GM12801 (cell line): ENCODE measurements around the gene RAB29.

ENCODE experiments used
- TF ChIP-seq, protein P1 (sequence below): IDR thresholded peaks from one replicate; pipeline ENCODE4 v1.5.1; 2011; ENCODE audit warnings: control low read depth; ENCODE audit not compliant: insufficient read length; ENCODE audit errors: extremely low read depth

Gene RAB29

GRCh38 chr1:205803986-205804385 lies 28.7 kb upstream of the RAB29 start:
- TF ChIP-seq, protein P1, sequence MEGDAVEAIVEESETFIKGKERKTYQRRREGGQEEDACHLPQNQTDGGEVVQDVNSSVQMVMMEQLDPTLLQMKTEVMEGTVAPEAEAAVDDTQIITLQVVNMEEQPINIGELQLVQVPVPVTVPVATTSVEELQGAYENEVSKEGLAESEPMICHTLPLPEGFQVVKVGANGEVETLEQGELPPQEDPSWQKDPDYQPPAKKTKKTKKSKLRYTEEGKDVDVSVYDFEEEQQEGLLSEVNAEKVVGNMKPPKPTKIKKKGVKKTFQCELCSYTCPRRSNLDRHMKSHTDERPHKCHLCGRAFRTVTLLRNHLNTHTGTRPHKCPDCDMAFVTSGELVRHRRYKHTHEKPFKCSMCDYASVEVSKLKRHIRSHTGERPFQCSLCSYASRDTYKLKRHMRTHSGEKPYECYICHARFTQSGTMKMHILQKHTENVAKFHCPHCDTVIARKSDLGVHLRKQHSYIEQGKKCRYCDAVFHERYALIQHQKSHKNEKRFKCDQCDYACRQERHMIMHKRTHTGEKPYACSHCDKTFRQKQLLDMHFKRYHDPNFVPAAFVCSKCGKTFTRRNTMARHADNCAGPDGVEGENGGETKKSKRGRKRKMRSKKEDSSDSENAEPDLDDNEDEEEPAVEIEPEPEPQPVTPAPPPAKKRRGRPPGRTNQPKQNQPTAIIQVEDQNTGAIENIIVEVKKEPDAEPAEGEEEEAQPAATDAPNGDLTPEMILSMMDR = no peak

DNA sequence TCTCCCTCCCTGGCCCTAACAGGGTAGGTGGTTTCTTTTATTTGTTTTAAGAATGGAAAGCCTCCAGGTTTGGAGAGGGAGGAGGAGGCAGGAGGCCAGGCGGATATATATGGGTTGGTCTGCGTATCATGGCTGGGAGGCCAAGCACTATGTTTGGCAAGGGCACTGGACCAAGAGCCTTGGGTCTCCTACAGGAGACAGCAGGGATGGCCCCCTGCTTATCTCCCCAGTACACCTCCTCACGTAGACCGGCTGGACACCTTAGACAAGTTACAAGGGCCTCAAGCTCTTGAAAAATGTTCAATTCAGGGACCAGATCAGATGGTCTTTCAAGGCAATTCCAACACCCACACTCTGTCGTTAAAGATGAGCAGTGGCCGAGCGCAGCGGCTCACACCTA lies 26.8 kb upstream of the RAB29 start:
- TF ChIP-seq, protein P1 = no peak

DNA sequence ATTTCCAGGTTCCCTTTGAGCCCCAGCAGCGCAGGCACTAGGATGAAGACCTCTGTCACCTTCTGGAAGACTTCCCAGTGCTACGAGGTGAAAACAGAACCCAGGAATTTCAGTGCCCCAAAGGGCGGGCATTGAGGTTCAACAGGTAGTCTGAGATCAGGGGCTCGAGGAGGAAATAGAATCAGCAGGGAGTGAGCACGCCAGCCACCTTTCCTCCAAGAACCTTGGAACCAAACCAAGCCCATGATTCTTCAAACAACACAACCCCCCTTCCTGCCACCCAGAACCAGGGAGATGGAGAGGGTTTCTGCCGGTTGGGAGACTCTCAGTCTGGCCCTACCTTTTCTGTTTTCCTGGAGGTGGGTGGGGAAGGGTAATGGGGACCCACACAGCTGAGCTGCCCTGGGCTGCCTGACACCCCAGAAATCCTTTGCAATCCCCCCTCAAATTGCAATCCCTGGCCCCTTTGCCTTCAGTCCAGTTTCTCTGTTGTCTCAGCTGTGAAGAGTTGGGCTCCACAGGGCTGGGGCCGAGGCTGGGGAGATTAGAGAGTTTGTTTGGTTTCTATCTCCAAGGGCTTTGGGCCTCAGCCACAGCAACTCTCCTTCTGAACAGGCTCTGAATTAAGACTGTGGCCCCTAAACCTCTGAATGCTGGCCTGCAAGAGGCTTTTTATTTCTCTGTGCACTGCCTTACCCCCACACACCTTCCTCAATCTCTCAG lies 25.9 kb upstream of the RAB29 start:
- TF ChIP-seq, protein P1 = no peak

DNA sequence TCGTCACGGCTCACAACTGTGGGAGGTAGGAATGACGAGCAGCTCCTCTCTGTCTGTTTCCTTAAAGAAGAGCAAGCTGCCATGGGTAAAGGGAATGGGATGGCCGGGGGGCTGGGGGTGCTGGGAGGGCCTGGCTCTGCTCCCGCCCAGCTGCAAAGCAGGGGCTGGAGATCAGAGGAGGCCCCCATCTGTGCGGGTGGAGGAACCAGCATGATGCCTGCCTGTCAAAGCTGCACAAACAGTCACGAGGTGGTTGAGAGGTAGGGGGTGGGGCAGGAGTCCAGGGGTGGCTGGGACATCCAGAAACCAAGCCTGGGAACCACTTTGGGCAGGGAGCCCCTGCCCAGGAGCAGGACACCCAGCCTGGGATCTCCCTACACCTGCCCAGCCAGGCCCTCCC lies 25.1 kb upstream of the RAB29 start:
- TF ChIP-seq, protein P1 = no peak

DNA sequence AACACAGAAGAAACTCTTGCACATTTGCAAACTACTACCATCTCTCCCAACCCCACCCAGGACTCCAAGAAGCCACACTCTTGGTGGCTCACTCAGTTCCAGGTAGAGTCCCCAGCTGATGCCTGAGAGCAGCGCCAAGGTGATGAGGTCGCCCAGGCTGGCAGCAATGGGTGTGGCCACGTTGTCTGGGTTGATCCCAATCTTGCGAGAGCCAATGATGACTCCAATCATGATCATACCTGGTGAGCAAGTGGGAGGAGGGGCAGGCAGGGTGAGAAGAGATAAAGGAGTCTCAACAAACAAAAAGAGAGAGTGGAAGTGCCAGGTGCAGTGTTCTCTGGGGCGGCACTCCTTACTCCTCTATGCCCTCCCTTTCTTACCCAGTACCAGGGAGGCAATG lies 23.3 kb upstream of the RAB29 start:
- TF ChIP-seq, protein P1 = no peak

- TF ChIP-seq, protein P1 = no peak
Measured at GRCh38 chr1:205797168-205797567, 21.9 kb upstream of the RAB29 start.

GRCh38 chr1:205794011-205794730 lies 18.9 kb upstream of the RAB29 start:
- TF ChIP-seq, protein P1 = no peak
